OCI-LY3 (cell line): Measurements from ENCODE around the gene HERC4.

Experiments used
- EZH2phosphoT487 ChIP-seq: fragments of 200-600 bp; shearing (Covaris generic); IDR thresholded peaks from 2 replicates; pipeline ENCODE4 v1.6.1; 2018; ENCODE audit warnings: antibody characterized with exemption, mixed run types, low read depth
- TF ChIP-seq, protein P1 (sequence below): fragments of 200-600, 300-600 bp; sonication (generic); IDR thresholded peaks from 2 replicates; pipeline ENCODE4 v1.5.1; 2014; ENCODE audit warnings: antibody characterized with exemption, low read length, low read depth

DNA sequence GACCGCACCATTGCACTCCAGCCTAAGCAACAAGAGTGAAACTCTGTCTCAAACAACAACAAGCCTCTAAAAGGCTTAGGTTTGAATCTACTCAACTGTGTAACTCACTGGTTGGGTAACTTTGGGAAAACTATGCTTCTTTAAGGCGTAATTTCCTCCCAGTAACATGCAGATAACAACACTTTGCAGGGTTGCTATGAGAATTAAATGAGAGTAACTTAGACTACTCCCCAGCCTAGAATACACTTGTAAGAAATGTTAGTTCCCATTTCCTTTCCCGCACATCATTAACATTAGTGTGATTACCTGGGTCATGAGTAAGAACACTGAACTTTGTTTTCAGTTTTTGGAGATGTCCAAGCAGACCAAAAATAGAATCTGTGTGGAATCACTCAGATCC is 28.8 kb upstream of the HERC4 start:
- TF ChIP-seq, protein P1, sequence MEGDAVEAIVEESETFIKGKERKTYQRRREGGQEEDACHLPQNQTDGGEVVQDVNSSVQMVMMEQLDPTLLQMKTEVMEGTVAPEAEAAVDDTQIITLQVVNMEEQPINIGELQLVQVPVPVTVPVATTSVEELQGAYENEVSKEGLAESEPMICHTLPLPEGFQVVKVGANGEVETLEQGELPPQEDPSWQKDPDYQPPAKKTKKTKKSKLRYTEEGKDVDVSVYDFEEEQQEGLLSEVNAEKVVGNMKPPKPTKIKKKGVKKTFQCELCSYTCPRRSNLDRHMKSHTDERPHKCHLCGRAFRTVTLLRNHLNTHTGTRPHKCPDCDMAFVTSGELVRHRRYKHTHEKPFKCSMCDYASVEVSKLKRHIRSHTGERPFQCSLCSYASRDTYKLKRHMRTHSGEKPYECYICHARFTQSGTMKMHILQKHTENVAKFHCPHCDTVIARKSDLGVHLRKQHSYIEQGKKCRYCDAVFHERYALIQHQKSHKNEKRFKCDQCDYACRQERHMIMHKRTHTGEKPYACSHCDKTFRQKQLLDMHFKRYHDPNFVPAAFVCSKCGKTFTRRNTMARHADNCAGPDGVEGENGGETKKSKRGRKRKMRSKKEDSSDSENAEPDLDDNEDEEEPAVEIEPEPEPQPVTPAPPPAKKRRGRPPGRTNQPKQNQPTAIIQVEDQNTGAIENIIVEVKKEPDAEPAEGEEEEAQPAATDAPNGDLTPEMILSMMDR = no peak
- no peak for TF ChIP-seq EZH2phosphoT487
